GM12875 (cell line): ENCODE data around the gene CFAP100.

ENCODE experiments used
- H3K4me3 ChIP-seq: one replicate; pipeline ENCODE4 v1.5.1; 2011; ENCODE audit warnings: low read depth, low read length, control low read depth
- CTCF ChIP-seq: IDR thresholded peaks from 2 replicates; pipeline ENCODE4 v1.5.1; 2011; ENCODE audit warnings: low read depth, mild to moderate bottlenecking, control low read depth, inconsistent platforms, low read length, moderate library complexity, borderline replicate concordance; ENCODE audit not compliant: insufficient read depth

CFAP100 gene

GRCh38 chr3:126372413-126373145 lies 22.1 kb upstream of the CFAP100 start:
- no peak overlapping the region for H3K4me3 ChIP-seq
- no peak for TF ChIP-seq CTCF

GRCh38 chr3:126373146-126373613 lies 21.5 kb upstream of the CFAP100 start:
- H3K4me3 ChIP-seq: no peak overlapping the region
- no peak for TF ChIP-seq CTCF

GRCh38 chr3:126373682-126374601 lies 20.8 kb upstream of the CFAP100 start:
- no peak for TF ChIP-seq CTCF
- no peak overlapping the region for H3K4me3 ChIP-seq

GRCh38 chr3:126375835-126376331 lies 18.8 kb upstream of the CFAP100 start:
- H3K4me3 ChIP-seq: no peak overlapping the region
- no peak for TF ChIP-seq CTCF

GRCh38 chr3:126376444-126376843 lies 18.3 kb upstream of the CFAP100 start:
- H3K4me3 ChIP-seq: no peak overlapping the region
- TF ChIP-seq CTCF: no peak

GRCh38 chr3:126377211-126377610 lies 17.5 kb upstream of the CFAP100 start:
- H3K4me3 ChIP-seq: no peak overlapping the region
- TF ChIP-seq CTCF: no peak

- no peak overlapping the region for H3K4me3 ChIP-seq
Measured at GRCh38 chr3:126378341-126378751, 16.4 kb upstream of the CFAP100 start.

More at GRCh38 chr3:126378341-126378751, 16.4 kb upstream of the CFAP100 start:
- no peak for TF ChIP-seq CTCF
